Heart left ventricle (tissue), 16 donors: Measurements from ENCODE around the gene ACAP1. TPM values are rescaled to one million over a fixed set of nuclear protein-coding genes. Genes with fewer than 3 reads are reported as not detected.

ENCODE experiments used
- ATAC-seq, 4 donors: fragments of 200-7000 bp; cut with Tn5 transposase; one replicate each; pipeline ENCODE4 v1.9.1; 2020 to 2022; ENCODE audit warnings: moderate library complexity in 4 of 4, mild to moderate bottlenecking in 3 of 4, moderate number of reproducible peaks in 1 of 4
- DNase-seq, 5 donors: peaks; one replicate each; pipeline ENCODE4 v3.0.0-alpha.2; 2020
- H3K27ac ChIP-seq, 12 donors: fragments of 200-600 bp; sonication (generic) in 4 of 12; one replicate each; pipeline versions ENCODE4 v1.5.0 to v1.8.0; 2016 to 2022; ENCODE audit warnings: mild to moderate bottlenecking in 2 of 12
- H3K27me3 ChIP-seq, 9 donors: fragments of 200-600 bp; sonication (generic) in 2 of 9; one replicate each; pipeline versions ENCODE4 v1.5.1 to v1.8.0; 2016 to 2022; ENCODE audit warnings: mild to moderate bottlenecking in 3 of 9
- H3K36me3 ChIP-seq, 9 donors: fragments of 200-600 bp; sonication (generic) in 2 of 9; one replicate each; pipeline versions ENCODE4 v1.5.0 to v1.8.0; 2018 to 2022; ENCODE audit warnings: mild to moderate bottlenecking in 2 of 9
- H3K4me1 ChIP-seq, 12 donors: fragments of 200-600 bp; sonication (generic) in 4 of 12; one replicate each; pipeline versions ENCODE4 v1.5.0 to v1.8.0; 2016 to 2022; ENCODE audit warnings: mild to moderate bottlenecking in 3 of 12
- H3K4me3 ChIP-seq, 12 donors: fragments of 200-600 bp; sonication (generic) in 4 of 12; one replicate each; pipeline versions ENCODE4 v1.5.0 to v1.8.0; 2017 to 2022; ENCODE audit warnings: mild to moderate bottlenecking in 9 of 12, moderate library complexity in 4 of 12
- H3K9me3 ChIP-seq, 12 donors: fragments of 200-600 bp; sonication (generic) in 4 of 12; one replicate each; pipeline versions ENCODE4 v1.5.0 to v1.8.0; 2016 to 2022; ENCODE audit warnings: mild to moderate bottlenecking in 1 of 12
- POLR2A ChIP-seq, 2 donors: fragments of 450-650 bp; IDR thresholded peaks; one replicate each; pipeline ENCODE4 v1.6.1; 2017; ENCODE audit warnings: antibody characterized with exemption in 2 of 2, mild to moderate bottlenecking in 2 of 2, moderate library complexity in 2 of 2
- whole genome bisulfite sequencing, 4 donors: extraction: QIAGEN DNeasy Blood & Tissue Kit in 2 of 4; methylation state at CpG; one replicate each; pipeline versions ENCODE4 v1.1.5 to v1.1.7; 2013 to 2018; 5-methylcytosine and 5-hydroxymethylcytosine counted together
- intact Hi-C, 10 donors: fragments of 100-400 bp; cut with DNase I; formaldehyde crosslinking; loops; one replicate each; pipeline versions ENCODE4 v1.11.1 to v1.14.2; 2022
- polyA plus RNA-seq, 2 donors: library from polyadenylated mRNA; stranded (reverse); fragments of 200-250 nt; gene quantifications; one replicate each; pipeline ENCODE4 v1.2.3, GENCODE V29; 2013
- total RNA-seq, 9 donors: library from RNA; depleted of rRNA in 2 of 9; stranded (reverse); fragments of >200 nt in 2 of 9; fragmentation: NEBNext Ultra II Directional in 3 of 9; extraction: Animal tissue kit (Norgen Biotek cat#: 25700) in 3 of 9; gene quantifications; one replicate each; pipeline versions ENCODE4 v1.1.0 to v1.2.4, GENCODE V29; 2016 to 2023
- TF ChIP-seq, protein P1 (sequence below), 12 donors: fragments of 200-600 bp; sonication (generic) in 4 of 12; IDR thresholded peaks; one replicate each; pipeline versions ENCODE4 v1.5.0 to v1.8.0; 2018 to 2022; ENCODE audit warnings: antibody characterized with exemption in 12 of 12, mild to moderate bottlenecking in 5 of 12
- donor health status: ischemic (EF 13 %, LVEDD 7.1; RV severe dilation, severe dysfunction).
- donor health status: healthy with polysubstance abuse.
- donor health status: DM: no; HTN: yes; CAD: no.
- donor health status: DM: no; HTN: no; CAD: no.
- donor health status: ischemic (EF 25% LVEDD 6.9; RV normal size, moderate dysfunction).
- donor health status: ischemic (EF 25% LVEDD 5.7; RV mildly dilated, moderate dysfunction).
- donor health status: healthy.
- donor health status: DM: yes; HTN: yes; CAD: no.
- donor health status: ischemic (EF 35%, LVEDD 5.7; RV mildly dilated, moderate dysfunction).
- donor health status: nonischemic (EF 11% LVEDD 7.7; RV severe dilation, severe dysfunction).
- donor health status: DM: yes; HTN: yes; CAD: no.
- donor health status: PGD.
- donor health status: ischemic (EF 29% LVEDD 5.4; RV normal size, mild dysfunction).
- donor health status: nonischemic (EF 23%, LVEDD 6.1; RV moderate dilation, normal function).

Gene ACAP1
- total and polyA plus RNA-seq, 11 donors: 0.88 to 24.2 (median 9.0) TPM

DNA sequence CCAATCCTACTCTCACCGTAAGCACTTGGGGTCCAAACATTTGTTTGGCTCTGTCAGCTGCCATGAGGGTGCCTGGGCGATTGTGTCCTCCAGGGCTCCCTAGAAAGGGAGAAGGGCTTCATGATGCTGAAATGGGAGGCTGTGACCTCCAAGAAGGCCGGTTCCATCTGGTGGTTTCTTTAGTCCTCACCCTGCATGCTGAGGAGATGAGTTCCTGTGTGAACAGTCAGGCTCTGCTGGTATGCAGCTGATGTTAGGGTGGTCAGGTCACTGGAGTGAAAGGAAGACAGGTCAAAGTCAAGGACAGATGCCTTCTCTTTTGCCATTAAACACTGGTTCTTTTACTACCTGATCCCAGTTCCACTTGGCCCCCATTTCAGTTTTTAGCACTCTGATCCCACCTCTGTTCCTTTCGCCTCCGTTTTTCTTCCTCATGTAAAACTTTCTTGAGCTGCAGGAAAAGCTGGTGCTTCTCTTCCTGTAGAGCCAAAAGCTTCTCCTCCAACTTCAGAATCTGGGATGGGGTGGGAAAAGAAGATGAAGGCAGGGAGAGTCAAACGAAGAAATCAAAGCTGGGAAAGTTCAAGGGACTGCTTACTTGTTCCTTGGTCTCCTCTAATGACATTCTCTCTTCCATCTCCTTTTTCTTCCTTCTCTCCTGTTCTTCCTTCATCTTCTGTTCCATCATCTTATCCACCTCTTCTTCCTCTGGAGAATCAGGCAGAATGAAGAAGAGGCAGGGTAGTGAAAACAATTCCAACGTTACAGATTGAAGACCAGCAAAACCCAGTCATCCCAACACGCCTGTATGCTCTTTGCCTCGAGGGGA, 22.2 kb upstream of the ACAP1 start:
- Histone ChIP-seq H3K27ac (peak overlapping the region in 11 of 12 donors; percentile 90 to 99 (median 97)), H3K4me3 (peak overlapping the region; percentile 76 to 98 (median 92)), H3K9me3 (no peaks in the 10 kb centered on the region), H3K27me3 (no peaks in the 10 kb centered on the region), H3K36me3 (peaks cover 3 to 84% (median 79%) of the 10 kb centered on the region in 9 donors), H3K4me1 (peaks cover 7 to 59% (median 44%) of the 10 kb centered on the region in 12 donors)
- no peak for TF ChIP-seq POLR2A (IDR thresholded peaks at IDR 0.05)
- TF ChIP-seq, protein P1, sequence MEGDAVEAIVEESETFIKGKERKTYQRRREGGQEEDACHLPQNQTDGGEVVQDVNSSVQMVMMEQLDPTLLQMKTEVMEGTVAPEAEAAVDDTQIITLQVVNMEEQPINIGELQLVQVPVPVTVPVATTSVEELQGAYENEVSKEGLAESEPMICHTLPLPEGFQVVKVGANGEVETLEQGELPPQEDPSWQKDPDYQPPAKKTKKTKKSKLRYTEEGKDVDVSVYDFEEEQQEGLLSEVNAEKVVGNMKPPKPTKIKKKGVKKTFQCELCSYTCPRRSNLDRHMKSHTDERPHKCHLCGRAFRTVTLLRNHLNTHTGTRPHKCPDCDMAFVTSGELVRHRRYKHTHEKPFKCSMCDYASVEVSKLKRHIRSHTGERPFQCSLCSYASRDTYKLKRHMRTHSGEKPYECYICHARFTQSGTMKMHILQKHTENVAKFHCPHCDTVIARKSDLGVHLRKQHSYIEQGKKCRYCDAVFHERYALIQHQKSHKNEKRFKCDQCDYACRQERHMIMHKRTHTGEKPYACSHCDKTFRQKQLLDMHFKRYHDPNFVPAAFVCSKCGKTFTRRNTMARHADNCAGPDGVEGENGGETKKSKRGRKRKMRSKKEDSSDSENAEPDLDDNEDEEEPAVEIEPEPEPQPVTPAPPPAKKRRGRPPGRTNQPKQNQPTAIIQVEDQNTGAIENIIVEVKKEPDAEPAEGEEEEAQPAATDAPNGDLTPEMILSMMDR (IDR thresholded peaks at IDR 0.05): no peak
- intact Hi-C loops: no loop called here
- 46 to 50% (median 46%) methylated on average over 9 of the region's 9 CpGs for WGBS, 4 donors
- ATAC-seq: no peak
- DNase-seq: no peak

GRCh38 chr17:7314719-7315569, 21.4 kb upstream of the ACAP1 start, which contains the start of gene GPS2:
GPS2 (minus strand) TSS chr17:7315360; CDS start chr17:7315052, 308 bp downstream.
- Histone ChIP-seq H3K4me3 (peak within 1 kb of the TSS; percentile 76 to 98 (median 92)), H3K27me3 (no peaks in the 10 kb centered on the region), H3K36me3 (peaks cover 3 to 85% (median 77%) of the 10 kb centered on the region in 9 donors), H3K9me3 (no peaks in the 10 kb centered on the region), H3K4me1 (peaks cover 3 to 51% (median 36%) of the 10 kb centered on the region in 12 donors), H3K27ac (peak within 1 kb of the TSS; percentile 90 to 99 (median 96))
- intact Hi-C loops: no loop called here
- 0% methylated on average over 29 to 95 of the region's 95 CpGs for WGBS, 4 donors
- peak; percentile 26 to 87 for TF ChIP-seq POLR2A (IDR thresholded peaks at IDR 0.05)
- TF ChIP-seq, protein P1 (IDR thresholded peaks at IDR 0.05): no peak
- DNase-seq (peak; percentile 93 to 97 (median 94)), ATAC-seq (peak; percentile 78 to 91 (median 89))

DNA sequence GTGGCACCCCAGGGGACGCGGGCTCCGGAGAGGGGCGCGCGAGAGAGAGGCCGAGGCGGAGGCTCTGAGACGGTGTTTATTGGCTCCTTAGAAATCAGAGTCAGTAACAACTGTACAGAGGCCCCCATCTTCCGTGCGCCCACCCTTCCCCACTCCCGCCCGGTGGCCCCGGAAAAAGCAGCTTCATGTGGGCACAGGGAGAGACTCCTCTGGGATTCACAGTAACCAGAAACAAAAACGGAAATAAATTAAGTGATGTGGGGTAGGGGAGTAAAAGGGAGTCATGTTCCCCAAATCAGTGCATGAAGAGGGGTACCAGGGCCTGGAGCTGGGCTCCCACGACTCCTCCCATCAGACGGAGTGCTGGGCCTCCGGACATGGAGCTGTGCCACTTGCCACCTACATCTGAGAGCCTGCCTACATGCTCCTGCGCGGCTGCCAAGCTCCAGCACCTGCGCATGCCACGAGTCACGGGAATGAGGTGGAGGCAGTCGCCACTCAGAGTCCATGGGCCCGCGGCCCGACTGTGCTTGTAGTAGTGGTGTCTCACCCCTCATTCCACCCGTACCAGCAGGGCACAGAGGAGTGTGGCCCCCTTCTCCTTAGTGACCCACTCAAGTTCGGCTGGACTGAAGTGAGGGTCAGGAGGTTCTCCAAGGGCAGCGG, 20.6 kb upstream of the ACAP1 start:
- WGBS, 4 donors: 36 to 53% (median 38%) methylated on average over 21 to 30 of the region's 30 CpGs
- no peaks in the 10 kb centered on the region for H3K9me3 ChIP-seq
- DNase-seq (peak in 1 of 5 donors; percentile 39), ATAC-seq (peak; percentile 1 to 13 (median 2))
- peak overlapping the region; percentile 76 to 98 (median 92) for H3K4me3 ChIP-seq
- H3K4me1 ChIP-seq: peaks cover 3 to 44% (median 29%) of the 10 kb centered on the region in 12 donors
- intact Hi-C loops: no loop called here
- TF ChIP-seq, protein P1 (IDR thresholded peaks at IDR 0.05): no peak
- no peak for TF ChIP-seq POLR2A (IDR thresholded peaks at IDR 0.05)
- H3K36me3 ChIP-seq: peaks cover 3 to 85% (median 77%) of the 10 kb centered on the region in 9 donors
- H3K27me3 ChIP-seq: no peaks in the 10 kb centered on the region
- peak overlapping the region; percentile 90 to 99 (median 96) for H3K27ac ChIP-seq
